NOMO-1 treated with dmso at 0.1 percent for 144 hours (cell line): Measurements from ENCODE around the gene TRAF6.

Experiments used
- DNase-seq: peaks from one replicate; lab custom pipeline; 2025; ENCODE audit not compliant: unreplicated experiment; lab: John Stamatoyannopoulos, UW

The TRAF6 gene

DNA sequence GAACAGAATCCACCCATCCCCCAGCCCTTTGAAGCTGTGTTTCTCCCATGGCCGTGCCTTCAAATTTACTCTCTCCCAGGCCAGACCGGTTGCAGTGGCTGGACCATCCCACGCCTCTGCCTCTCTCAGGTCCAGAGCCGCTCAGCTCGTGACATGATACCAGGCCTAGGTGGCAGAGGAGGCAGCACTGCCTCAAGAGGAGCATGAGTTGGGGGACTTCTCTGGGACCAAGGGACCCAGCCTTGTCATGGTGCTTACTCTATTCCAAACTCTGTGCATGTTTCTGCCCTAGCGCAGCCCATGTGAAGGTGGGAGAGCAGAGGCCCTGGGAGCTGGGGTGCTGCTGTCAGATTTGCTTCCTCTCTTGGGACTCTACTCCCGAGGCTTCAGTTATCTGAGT lies 51.0 kb downstream of the TRAF6 start:
- DNase-seq: no peak

DNA sequence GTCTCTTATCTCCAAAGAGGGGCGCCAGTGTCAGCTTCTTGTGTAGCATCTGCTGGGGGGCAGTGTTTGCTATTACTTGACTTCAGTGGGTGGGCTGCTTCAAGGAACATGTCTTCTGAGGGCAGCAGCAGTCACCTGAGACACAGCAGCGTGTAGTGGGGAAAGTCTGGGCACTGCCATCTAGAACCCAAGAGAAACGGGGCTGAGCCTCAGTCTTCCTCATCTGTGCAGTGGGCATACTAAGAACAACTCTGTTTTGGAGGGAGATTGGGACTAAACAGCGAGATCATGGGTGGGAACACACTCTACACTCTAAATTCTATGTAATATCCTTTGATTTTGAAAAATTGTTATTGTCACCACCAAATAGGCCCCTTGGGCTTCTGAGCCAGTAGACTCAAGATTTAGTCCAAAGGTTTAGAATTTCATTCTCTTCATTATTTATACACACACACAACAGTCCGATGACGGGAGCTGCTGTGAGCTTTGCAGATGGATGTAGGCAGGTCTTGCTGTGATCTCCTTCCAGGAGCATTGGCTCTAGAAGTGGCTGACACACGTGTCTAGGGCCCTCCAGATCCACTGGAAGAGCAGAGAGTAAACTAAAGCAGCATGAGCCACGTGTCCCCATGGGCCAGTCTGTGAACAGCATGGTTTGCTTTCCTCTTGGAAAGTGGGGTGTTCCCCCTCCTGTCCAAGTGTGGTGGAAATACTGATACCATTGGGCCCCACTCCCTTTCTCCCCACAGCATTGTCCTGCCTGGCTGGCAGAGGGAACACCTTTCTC lies 51.8 kb downstream of the TRAF6 start:
- DNase-seq: no peak

DNA sequence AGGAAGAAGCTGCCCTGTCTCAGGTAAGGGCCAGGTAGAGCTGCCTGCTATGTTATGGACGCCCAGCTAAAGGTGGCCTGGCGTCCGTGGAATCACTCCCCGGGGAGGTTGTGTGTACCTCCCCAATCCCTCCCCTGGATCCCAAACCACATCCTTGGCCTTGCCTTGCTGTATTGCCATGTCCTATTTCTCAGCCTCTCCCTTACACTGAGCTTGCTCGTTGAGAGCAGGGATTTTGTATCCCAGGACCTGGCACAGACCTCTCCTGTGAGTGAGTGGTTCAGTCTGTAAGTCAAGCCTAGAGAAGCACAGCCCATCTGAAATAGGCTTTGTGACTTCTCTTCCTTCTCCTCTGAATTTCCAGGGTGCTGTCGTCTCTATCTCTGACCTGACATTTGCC lies 53.9 kb downstream of the TRAF6 start:
- DNase-seq: no peak

DNA sequence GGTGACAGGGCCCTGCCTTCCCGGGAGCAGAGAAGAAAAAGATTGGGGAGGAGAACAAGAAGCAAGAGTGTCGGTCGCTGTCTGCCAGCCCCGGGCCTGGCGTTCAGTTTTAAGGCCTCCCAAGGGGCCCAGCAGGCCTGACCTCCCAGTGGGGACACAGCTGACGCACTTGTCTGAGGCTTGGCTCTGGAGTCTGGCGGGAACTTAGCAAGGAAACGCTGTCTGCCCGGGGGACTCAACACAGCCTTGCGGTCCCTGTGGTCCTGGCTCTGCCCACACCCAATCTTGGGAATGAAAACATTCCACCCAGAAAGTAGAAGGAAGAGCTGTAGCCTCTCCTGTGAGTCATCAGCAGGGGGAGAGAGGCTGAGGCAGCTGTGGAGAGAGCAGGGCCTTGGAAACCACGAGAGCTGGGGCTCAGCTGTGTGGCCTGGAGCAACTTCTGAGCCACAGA lies 54.4 kb downstream of the TRAF6 start:
- no peak for DNase-seq

DNA sequence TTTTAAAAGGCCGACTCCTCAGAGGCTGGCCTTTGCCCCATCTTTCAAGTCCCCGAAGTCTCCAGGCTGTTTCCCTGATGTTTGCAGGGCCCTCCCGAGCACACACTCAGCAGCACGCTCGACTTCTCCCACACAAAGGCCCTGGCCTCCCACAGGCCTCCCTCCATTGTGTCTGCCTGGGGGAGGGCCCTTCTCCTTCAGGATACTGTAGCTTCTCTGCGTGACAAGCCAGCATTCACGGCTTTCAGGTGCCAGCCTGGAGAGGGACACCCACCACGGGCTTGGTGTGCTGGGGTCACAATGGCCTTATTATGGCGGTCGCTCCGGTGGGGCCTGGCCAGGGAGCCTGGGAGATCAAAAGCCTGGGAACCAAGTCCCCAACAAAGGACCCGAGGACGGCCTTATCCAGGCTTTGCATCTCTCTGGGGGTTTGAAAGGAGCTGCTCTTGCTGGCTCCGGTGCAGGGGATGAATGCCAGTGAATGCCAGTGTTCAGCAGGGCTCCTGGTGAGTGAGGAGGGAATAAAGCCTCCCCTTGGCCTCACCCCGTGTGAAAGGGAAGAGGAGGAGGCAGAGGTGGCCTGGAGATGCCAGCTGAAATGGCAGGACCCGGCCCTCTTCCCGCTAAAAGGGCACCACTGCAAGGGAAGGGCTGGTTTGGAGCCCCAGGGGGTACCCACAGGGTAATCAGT lies 55.0 kb downstream of the TRAF6 start:
- DNase-seq: no peak

DNA sequence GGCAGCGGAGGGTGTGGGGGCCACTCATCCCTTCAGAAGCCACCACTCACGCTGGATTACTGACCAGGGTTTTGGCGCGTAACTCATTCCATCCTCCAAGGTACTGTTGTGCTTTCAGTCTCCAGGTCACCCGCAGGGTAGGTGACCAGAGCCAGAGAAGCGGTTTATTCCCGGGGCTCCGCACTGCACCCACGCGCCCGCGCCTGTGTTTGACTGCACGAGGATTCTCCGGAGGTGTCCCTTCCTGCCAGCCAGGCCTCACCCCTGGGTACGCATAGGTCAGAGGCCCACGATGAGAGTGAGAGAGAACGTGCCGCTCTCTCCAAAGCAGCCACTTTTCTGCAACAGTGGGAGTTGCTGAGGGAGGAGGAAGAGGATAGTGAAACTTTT lies 55.5 kb downstream of the TRAF6 start:
- no peak for DNase-seq

DNA sequence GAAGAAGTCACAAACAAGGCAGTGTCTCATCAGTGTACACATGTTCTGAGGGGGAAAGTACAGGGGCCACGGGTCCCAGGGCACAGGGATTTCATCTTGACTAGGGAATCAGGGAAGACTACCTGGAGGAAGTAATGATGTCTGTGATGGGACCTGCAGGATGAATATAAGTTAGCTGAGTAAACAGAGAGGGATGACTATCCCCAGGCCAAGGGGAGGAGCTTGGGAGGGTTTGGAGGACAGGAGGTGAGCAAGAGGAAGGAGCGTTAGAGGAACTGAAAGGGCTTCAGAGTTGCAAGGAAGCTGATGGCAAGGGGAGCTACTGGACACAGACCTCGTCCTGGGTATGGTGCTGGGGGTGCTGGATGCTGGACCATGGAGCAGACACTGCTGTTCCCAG lies 56.4 kb downstream of the TRAF6 start:
- DNase-seq: peak; percentile 55

DNA sequence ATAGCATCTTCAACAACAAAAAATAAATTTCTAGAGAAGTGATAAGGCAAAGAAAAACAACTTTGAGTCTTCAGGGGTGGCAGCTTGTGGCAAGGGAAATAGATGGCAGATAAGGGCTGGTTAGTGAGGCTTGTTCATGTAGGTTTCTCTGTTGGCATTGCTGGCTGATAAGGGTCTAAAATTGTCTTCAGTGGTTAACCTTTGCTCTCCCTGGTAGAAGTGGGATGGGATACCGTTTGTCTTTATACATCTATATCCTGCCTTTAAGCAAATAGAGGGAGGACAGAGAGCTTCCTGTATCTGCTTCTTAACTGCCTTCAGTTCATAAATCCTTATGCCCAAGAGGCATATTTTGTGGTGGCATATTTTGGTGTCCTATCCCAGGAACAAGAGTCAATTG lies 57.1 kb downstream of the TRAF6 start:
- no peak for DNase-seq

DNA sequence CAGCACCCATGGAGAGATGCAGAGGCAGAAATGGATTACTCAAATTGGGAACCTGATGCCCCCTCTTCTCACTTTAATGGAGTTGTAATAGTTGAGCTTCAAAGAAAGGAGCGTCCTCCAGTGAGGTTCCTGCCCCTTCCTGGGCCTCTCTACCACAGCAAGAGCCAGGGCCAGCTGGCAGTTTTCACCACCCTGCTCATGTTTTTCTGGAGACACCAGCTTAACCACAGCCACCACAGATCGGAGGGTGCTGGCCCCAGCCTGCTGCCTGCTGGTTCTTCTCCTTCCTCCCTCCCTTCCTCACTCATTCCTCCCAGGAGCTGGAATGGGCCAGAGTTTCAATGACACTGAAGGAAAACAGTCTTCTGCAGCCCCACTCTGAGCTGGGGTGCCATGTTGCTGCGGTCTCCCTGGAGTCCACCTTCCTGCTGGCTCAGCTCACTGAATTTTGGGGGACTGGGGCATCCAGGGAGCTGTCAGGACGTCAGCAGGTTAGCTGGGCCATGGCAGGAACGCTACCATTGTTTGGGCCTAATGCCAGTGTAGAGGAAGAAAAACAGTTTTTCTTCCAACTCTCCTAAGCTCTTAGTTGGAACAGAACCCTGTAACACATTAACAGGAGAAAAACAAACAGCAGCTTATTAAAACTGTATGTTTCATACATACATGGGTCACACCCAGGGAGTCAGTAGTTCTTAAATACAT lies 57.7 kb downstream of the TRAF6 start:
- DNase-seq: no peak

DNA sequence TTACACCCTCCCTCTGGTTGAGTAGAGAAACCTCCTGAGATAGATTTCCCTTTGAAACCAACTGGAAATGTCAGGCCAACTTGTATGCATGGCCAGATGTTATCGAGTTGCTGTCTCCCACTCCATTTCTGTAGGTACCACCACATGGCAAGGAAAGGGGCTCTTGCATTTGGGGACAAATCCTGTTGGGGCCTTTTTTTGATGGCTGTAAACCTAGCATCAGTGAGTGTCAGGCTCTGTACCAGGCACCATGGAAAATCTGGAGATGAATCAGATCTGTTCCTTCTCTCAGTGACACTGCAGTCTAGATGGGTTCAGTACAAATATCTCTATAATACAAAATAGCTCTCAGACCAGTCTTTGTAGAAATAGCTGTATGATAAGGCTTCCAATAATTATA lies 58.4 kb downstream of the TRAF6 start:
- DNase-seq: no peak

DNA sequence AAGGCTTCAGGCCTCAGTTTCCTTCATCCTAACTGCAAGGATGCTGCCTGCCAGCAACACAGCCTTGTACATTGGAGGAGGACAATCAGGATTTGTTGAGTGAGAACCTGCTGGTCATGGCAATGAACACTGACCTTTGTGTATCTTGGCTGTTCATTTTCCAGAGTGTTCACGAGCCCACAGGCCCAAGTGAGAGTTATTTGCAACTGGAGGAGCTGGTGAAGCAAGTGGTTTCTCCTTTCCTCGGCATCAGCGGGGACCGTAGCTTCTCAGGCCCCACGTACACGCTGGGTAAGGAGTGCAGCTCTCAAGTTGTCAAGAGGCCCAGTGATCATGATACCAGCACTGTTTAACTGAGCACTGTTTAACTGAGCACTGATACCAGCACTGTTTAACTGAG lies 59.0 kb downstream of the TRAF6 start:
- no peak for DNase-seq

DNA sequence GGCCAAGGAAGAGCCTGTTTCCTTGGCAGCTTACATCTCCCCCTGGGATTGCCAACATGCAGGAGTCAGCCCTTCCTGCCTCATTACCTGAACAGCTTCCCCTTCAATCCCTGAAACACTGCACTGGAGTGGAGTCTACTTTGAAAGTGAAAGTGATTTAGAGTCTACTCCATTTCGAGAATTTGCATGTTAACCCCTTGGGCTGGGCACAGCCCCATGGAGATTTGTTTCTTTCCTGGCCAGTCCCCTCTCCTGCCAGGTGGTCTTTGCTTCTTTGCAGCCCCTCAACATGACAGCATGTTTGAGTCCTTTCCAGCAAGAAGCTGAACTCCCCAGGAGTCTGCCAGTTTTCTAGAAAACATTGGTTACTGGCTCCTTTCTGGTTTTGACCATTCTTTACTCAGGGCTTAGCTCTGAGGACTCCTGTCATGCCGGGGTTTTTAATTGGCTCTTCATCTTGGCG lies 59.9 kb downstream of the TRAF6 start:
- no peak for DNase-seq

DNA sequence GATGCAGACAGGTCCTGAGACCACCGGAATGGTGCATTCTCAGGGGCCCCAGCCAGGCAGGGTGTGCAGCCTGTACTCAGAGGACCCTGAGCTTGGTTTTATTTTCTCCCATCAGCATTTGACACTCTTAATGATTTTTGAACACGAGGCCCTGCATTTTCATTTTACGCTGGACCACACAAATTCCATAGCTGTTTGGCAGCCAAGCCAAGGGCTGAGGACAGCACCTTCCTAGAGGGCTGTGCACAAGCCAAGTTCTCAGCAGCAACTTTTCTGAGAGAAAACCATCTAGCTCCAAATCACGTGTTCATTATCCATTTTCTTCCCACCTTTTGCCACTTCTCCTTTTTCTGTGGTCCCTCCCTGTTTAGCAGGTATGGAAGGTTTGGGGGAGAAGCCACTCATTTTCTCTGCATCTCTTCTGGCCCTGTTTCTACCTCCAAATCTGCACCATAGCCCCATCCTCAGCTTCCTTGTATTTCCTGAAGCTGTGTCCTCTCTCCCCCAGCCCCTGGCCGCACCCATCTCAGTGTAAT lies 60.4 kb downstream of the TRAF6 start:
- no peak for DNase-seq

DNA sequence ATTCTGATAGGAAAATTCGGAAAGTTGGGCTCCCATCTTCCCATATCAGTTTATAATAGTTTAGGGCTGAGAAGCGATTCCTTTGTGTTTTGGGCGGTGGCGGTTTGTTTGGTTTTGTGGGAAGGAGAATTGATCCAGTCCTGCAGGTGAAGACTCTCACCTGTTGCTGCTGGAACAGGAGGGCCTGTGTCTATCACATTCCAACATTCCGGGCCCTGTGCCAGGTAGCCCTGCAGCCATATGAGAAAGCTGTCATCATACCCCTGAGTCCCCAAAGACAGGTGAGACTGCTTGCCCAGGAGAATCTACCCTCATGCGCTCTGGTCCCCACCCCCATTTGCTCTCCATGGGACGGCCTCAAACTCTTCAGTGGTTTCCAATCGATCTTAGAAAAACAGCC lies 62.1 kb downstream of the TRAF6 start:
- DNase-seq: no peak

DNA sequence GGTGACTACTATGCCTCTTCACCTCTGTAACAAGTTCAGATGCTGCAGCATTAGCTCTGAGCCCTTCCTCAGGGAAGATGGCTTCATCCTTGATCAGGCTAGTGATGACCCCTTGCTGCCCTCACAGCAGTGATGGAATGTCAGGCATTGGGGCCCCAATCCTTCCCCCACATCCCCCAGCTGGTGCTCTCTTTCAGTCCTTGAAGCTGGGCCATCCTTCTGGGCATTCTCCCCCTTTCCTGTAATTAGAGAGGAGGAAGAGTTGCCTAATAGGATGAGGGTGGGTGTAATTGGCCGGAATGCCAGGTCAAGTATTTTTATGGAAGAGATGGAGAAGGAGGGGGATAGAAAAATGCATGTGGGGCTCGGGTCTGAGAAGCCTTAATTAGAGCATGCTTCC lies 62.6 kb downstream of the TRAF6 start:
- no peak for DNase-seq

DNA sequence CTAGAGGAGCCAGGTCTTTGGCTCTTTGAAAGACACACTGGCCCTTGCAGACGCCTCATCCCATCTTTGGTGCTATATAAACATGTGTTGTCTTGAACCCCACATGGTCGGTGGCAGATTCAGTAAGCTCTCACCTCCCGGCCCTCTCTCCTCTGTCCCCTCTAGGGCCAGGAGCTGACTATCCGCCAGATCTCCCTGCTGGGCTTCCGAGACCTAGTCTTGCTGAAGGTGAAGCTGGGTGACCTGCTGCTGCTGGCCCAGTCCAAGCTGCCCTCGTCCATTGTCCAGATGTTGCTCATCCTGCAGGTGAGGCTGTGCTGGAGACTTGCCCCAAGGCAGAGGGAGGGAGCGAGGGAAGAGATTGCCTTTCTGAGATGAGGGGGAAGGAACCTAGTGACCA lies 63.9 kb downstream of the TRAF6 start:
- no peak for DNase-seq

DNA sequence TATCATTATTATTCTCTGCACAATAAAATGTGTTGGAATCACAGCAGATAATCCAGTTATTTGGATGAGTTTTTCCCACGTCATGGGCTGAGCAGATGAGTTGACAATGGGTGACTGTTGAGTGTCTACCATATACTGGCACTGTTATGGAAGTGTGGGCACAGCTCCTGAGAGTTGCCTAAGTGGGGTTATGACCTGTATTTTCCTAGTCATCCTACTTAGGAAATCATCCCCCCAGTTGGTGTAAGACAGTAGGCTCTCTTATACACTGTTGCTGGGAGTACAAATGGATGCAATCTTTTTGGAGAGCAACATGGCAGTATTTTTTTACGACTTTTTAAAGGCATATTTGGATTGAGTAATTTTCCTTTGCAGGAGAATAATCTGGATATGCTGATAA lies 66.4 kb downstream of the TRAF6 start:
- no peak for DNase-seq

DNA sequence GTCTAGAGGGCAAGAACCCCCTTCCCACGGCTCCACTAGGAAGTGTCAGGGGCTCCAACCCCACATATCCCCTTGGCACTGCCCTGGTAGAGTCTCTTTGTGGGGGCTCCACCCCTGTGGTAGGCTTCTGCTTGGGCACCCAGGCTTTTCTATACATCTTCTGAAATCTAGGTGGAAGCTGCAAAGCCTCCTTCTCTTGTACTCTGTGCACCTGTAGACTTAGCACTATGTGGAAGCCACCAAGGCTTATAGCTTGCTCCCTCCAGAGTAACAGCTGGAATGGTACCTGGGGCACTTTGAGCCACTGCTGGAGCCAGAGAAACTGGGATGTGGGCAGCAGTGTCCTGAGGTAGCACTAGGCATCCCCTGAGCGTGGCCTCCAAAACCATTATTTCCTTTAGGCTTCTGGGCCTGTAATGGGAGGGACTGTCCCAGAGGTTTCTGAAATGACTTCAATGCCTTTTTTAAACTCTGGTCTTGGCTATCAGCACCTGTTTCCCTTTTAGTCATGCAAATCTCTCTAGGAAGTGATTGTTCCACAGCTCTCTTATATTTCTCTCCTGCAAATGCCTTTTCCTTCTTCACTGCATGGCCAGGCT lies 68.4 kb downstream of the TRAF6 start:
- DNase-seq: no peak

DNA sequence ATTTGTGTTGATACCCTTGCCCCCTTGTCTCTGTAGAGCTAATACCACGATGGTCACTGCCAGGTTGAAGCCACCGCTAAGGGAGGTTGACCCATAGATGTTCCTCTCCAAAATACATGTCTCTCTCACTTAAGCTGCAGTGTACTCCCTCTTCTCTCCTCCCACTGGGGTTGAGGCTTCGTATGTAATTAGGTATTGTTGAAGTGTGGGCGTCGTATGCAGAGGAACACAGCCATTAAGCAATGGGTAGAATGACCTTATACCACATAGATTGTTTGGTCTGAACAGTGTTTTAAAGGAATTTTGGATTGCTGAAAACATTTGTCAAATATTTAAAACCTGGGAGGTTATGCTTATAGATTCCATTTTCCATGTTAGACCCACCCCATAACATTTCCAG lies 71.9 kb downstream of the TRAF6 start:
- DNase-seq: no peak

DNA sequence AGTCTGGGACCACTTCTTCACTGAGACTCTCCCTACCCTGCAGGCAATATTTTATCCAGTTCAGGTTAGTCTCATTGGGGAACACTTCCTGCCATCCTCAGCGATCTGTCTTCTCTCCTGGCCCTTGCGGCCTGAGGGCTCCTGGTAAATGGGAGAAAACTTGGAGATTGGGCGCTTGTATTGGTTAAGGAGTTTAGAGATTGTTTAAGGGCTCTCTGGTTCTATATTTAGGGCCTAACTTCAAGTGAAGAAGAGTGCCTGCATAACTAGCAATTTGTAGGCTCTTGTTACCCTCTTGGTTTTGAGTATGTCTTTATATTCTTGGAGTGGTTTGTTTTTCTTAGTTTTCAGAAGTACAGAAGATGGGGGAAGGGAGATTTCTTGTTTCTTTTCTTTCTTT lies 72.7 kb downstream of the TRAF6 start:
- no peak for DNase-seq
